Aorta (tissue), 5 donors: ENCODE results near the gene FAM240B. TPM values are rescaled to one million over a fixed set of nuclear protein-coding genes. Genes with fewer than 3 reads are reported as not detected.

ENCODE experiments used
- ATAC-seq: fragments of 200-7000 bp; cut with Tn5 transposase; one replicate; pipeline ENCODE4 v1.9.1; 2022; ENCODE audit warnings: moderate library complexity; ENCODE audit not compliant: low FRiP score
- DNase-seq, 2 donors: peaks; one replicate each; pipeline ENCODE4 v3.0.0-alpha.2; 2020
- H3K27ac ChIP-seq, 2 donors: one replicate each; pipeline ENCODE4 v1.5.1; 2013; ENCODE audit warnings: low read length in 2 of 2, mild to moderate bottlenecking in 2 of 2, moderate library complexity in 2 of 2, control low read depth in 1 of 2, inconsistent platforms in 1 of 2, low read depth in 1 of 2
- H3K27me3 ChIP-seq, 2 donors: one replicate each; pipeline ENCODE4 v1.6.1; 2013; ENCODE audit warnings: control low read depth in 1 of 2, low read length in 1 of 2, mild to moderate bottlenecking in 1 of 2, moderate library complexity in 1 of 2; ENCODE audit not compliant: insufficient read depth in 2 of 2, control insufficient read depth in 1 of 2
- H3K36me3 ChIP-seq, 2 donors: one replicate each; pipeline ENCODE4 v1.6.1; 2013; ENCODE audit warnings: control low read depth in 1 of 2, low read length in 1 of 2, mild to moderate bottlenecking in 1 of 2; ENCODE audit not compliant: insufficient read depth in 2 of 2, control insufficient read depth in 1 of 2
- H3K4me1 ChIP-seq, 2 donors: one replicate each; pipeline ENCODE4 v1.6.1; 2013; ENCODE audit warnings: low read length in 2 of 2, control low read depth in 1 of 2, mild to moderate bottlenecking in 1 of 2, moderate library complexity in 1 of 2; ENCODE audit not compliant: insufficient read depth in 2 of 2, control insufficient read depth in 1 of 2
- H3K4me3 ChIP-seq, 2 donors: one replicate each; pipeline ENCODE4 v1.5.1; 2013; ENCODE audit warnings: low read length in 2 of 2, control low read depth in 1 of 2, mild to moderate bottlenecking in 1 of 2
- H3K9me3 ChIP-seq: one replicate; pipeline ENCODE4 v1.6.1; 2013; ENCODE audit warnings: mild to moderate bottlenecking, low read length; ENCODE audit not compliant: control insufficient read depth
- WGBS, 2 donors: extraction: QIAGEN DNeasy Blood & Tissue Kit; methylation state at CpG; one replicate each; pipeline ENCODE4 v1.1.7; 2013; 5-methylcytosine and 5-hydroxymethylcytosine counted together
- intact Hi-C, 2 donors: fragments of 100-400 bp; cut with DNase I; formaldehyde crosslinking; loops; one replicate each; pipeline versions ENCODE4 v1.14.2 to v1.15.0; 2022
- polyA plus RNA-seq, 2 donors: library from polyadenylated mRNA; stranded (reverse); fragments of 200-250 nt; gene quantifications; one replicate each; pipeline ENCODE4 v1.2.3, GENCODE V29; 2013
- total RNA-seq, 2 donors: library from RNA; stranded (reverse); fragmentation: NEBNext Ultra II Directional; extraction: Animal tissue kit (Norgen Biotek cat#: 25700); gene quantifications; one replicate each; pipeline ENCODE4 v1.2.1, GENCODE V29; 2021
- donor health status: healthy with polysubstance abuse.
- donor health status: Bipolar disorder and iron deficiency.
- donor health status: DM: no; HTN: no; CAD: no.
- donor health status: DM: no; HTN: no; CAD: no.
- donor health status: DM: yes; HTN: yes; CAD: no.

FAM240B gene
- total and polyA plus RNA-seq, 4 donors, result not detected

GRCh38 chr9:38670542-38671371, 49.2 kb downstream of the FAM240B start:
- H3K36me3 ChIP-seq, result no peaks in the 10 kb centered on the region
- 77 to 84% methylated on average over 5 of the region's 5 CpGs for WGBS, 2 donors
- H3K4me1 ChIP-seq, result no peaks in the 10 kb centered on the region
- DNase-seq (no peak), ATAC-seq (no peak)
- no peak overlapping the region for H3K27ac ChIP-seq
- H3K9me3 ChIP-seq, result no peaks in the 10 kb centered on the region
- H3K4me3 ChIP-seq, result no peak overlapping the region
- intact Hi-C loops, result no loop called here
- no peaks in the 10 kb centered on the region for H3K27me3 ChIP-seq

GRCh38 chr9:38668791-38669466, 51.0 kb downstream of the FAM240B start:
- H3K27me3 ChIP-seq, result no peaks in the 10 kb centered on the region
- no peaks in the 10 kb centered on the region for H3K9me3 ChIP-seq
- H3K36me3 ChIP-seq, result no peaks in the 10 kb centered on the region
- WGBS, 2 donors, result 93 to 95% methylated on average over 10 of the region's 10 CpGs
- H3K27ac ChIP-seq, result no peak overlapping the region
- no peak overlapping the region for H3K4me3 ChIP-seq
- DNase-seq (no peak), ATAC-seq (no peak)
- H3K4me1 ChIP-seq, result no peaks in the 10 kb centered on the region
- intact Hi-C loops, result no loop called here

- ATAC-seq (no peak), DNase-seq (no peak)
- H3K36me3 ChIP-seq, result no peaks in the 10 kb centered on the region
- no peak overlapping the region for H3K27ac ChIP-seq
- no peaks in the 10 kb centered on the region for H3K9me3 ChIP-seq
- no peak overlapping the region for H3K4me3 ChIP-seq
- 49 to 59% methylated on average over 8 of the region's 8 CpGs for WGBS, 2 donors
- no peaks in the 10 kb centered on the region for H3K4me1 ChIP-seq
- intact Hi-C loops, result no loop called here
- H3K27me3 ChIP-seq, result no peaks in the 10 kb centered on the region
Measured at GRCh38 chr9:38662763-38663593, 57.0 kb downstream of the FAM240B start.

GRCh38 chr9:38659538-38659937, 60.4 kb downstream of the FAM240B start:
- Histone ChIP-seq H3K27ac (no peak overlapping the region), H3K36me3 (no peaks in the 10 kb centered on the region), H3K27me3 (no peaks in the 10 kb centered on the region), H3K9me3 (no peaks in the 10 kb centered on the region), H3K4me1 (no peaks in the 10 kb centered on the region), H3K4me3 (no peak overlapping the region)
- DNase-seq, result no peak
- ATAC-seq, result no peak
- intact Hi-C loops, result no loop called here
- 88 to 90% methylated on average over 7 of the region's 7 CpGs for WGBS, 2 donors

GRCh38 chr9:38656896-38657295, 63.0 kb downstream of the FAM240B start:
- Histone ChIP-seq H3K4me1 (no peaks in the 10 kb centered on the region), H3K4me3 (no peak overlapping the region), H3K27me3 (no peaks in the 10 kb centered on the region), H3K27ac (no peak overlapping the region), H3K9me3 (no peaks in the 10 kb centered on the region), H3K36me3 (no peaks in the 10 kb centered on the region)
- DNase-seq (no peak), ATAC-seq (no peak)
- WGBS, 2 donors, result 23 to 24% methylated on average over 5 of the region's 5 CpGs
- intact Hi-C loops, result no loop called here

GRCh38 chr9:38652486-38652885, 67.4 kb downstream of the FAM240B start:
- no peak overlapping the region for H3K27ac ChIP-seq
- no peaks in the 10 kb centered on the region for H3K27me3 ChIP-seq
- H3K9me3 ChIP-seq, result no peaks in the 10 kb centered on the region
- no peaks in the 10 kb centered on the region for H3K4me1 ChIP-seq
- intact Hi-C loops, result no loop called here
- no peak overlapping the region for H3K4me3 ChIP-seq
- 57 to 64% methylated on average over 7 of the region's 7 CpGs for WGBS, 2 donors
- DNase-seq (no peak), ATAC-seq (no peak)
- no peaks in the 10 kb centered on the region for H3K36me3 ChIP-seq

GRCh38 chr9:38652044-38652443, 67.9 kb downstream of the FAM240B start:
- no peak for DNase-seq
- no peaks in the 10 kb centered on the region for H3K36me3 ChIP-seq
- no peaks in the 10 kb centered on the region for H3K27me3 ChIP-seq
- intact Hi-C loops, result no loop called here
- H3K4me1 ChIP-seq, result no peaks in the 10 kb centered on the region
- no peak overlapping the region for H3K4me3 ChIP-seq
- no peaks in the 10 kb centered on the region for H3K9me3 ChIP-seq
- H3K27ac ChIP-seq, result no peak overlapping the region
- WGBS, 2 donors, result 78 to 82% methylated on average over 2 of the region's 2 CpGs
- ATAC-seq, result no peak

- H3K4me3 ChIP-seq, result no peak overlapping the region
- no peaks in the 10 kb centered on the region for H3K9me3 ChIP-seq
- no peaks in the 10 kb centered on the region for H3K4me1 ChIP-seq
- no peaks in the 10 kb centered on the region for H3K36me3 ChIP-seq
- intact Hi-C loops, result no loop called here
- H3K27ac ChIP-seq, result no peak overlapping the region
- DNase-seq, result no peak
- 83 to 88% methylated on average over 8 of the region's 8 CpGs for WGBS, 2 donors
- H3K27me3 ChIP-seq, result no peaks in the 10 kb centered on the region
- ATAC-seq, result no peak
Measured at GRCh38 chr9:38651400-38652042, 68.4 kb downstream of the FAM240B start.
